Omental fat pad (tissue), 4 donors: ENCODE measurements around the gene LITAF. TPM values are rescaled to one million over a fixed set of nuclear protein-coding genes. Genes with fewer than 3 reads are reported as not detected.

ENCODE experiments used
- ATAC-seq: fragments of 150-250 bp; one replicate; pipeline ENCODE4 v1.9.1; 2016; ENCODE audit warnings: mild to moderate bottlenecking, moderate library complexity; ENCODE audit not compliant: low FRiP score
- DNase-seq: peaks from one replicate; pipeline ENCODE4 v3.0.0-alpha.2; 2019; ENCODE audit warnings: low spot score
- CTCF ChIP-seq, 3 donors: fragments of 450-650 bp; IDR thresholded peaks; one replicate each; pipeline ENCODE4 v1.5.1; 2016 to 2017; ENCODE audit warnings: antibody characterized with exemption in 3 of 3, mild to moderate bottlenecking in 3 of 3, moderate library complexity in 2 of 3
- total RNA-seq, 4 donors: library from RNA; depleted of rRNA; stranded (reverse); fragments of >200 nt; gene quantifications; one replicate each; pipeline ENCODE4 v1.1.0, GENCODE V29; 2016

Gene LITAF
- total RNA-seq, 4 donors from 2014 or later, result 69.8 to 196 (median 103) TPM

- DNase-seq, result no peak
- no peak for TF ChIP-seq CTCF (IDR thresholded peaks at IDR 0.05)
- ATAC-seq, result no peak
These were observed 35.8 kb downstream of the LITAF start for GRCh38 chr16:11550791-11551498.

- no peak for DNase-seq
- TF ChIP-seq CTCF (IDR thresholded peaks at IDR 0.05), result no peak
- ATAC-seq, result no peak
These were observed 39.4 kb downstream of the LITAF start for GRCh38 chr16:11547118-11547916.

- ATAC-seq, result no peak
- TF ChIP-seq CTCF (IDR thresholded peaks at IDR 0.05), result no peak
These were observed 40.1 kb downstream of the LITAF start for GRCh38 chr16:11546608-11547061.

GRCh38 chr16:11543661-11544393 is 42.9 kb downstream of the LITAF start:
- DNase-seq, result no peak
- ATAC-seq, result no peak
- TF ChIP-seq CTCF (IDR thresholded peaks at IDR 0.05), result no peak

More at GRCh38 chr16:11546608-11547061, 40.1 kb downstream of the LITAF start:
- DNase-seq, result no peak

- no peak for DNase-seq
- no peak for ATAC-seq
- no peak for TF ChIP-seq CTCF (IDR thresholded peaks at IDR 0.05)
These were observed 44.5 kb downstream of the LITAF start for GRCh38 chr16:11542069-11542744.

- ATAC-seq, result no peak
- no peak for DNase-seq
- TF ChIP-seq CTCF (IDR thresholded peaks at IDR 0.05), result no peak
These were observed 47.1 kb downstream of the LITAF start for GRCh38 chr16:11539641-11540050.
